MCF 10A (cell line): ENCODE results near the gene METRNL. TPM values are rescaled to one million over a fixed set of nuclear protein-coding genes. Genes with fewer than 3 reads are reported as not detected.

ENCODE experiments used
- BruUV-seq: library from RNA; stranded (reverse); fragments of 400-500 nt; replicated peaks from 2 replicates; lab custom pipeline; 2021; lab: Mats Ljungman, UMichigan
- CTCF ChIA-PET: fragments of 300-600 bp; sonication (Branson Sonifier 250); formaldehyde crosslinking; extraction: SDS; loops from one replicate; lab custom pipeline; 2021; ENCODE audit warnings: antibody characterized with exemption, inconsistent platforms; lab: Yijun Ruan, JAX
- POLR2A ChIA-PET: fragments of 300-600, 350-650 bp; sonication (Branson Sonifier 250); formaldehyde crosslinking; extraction: SDS; loops from one replicate; lab custom pipeline; 2020; ENCODE audit warnings: antibody characterized with exemption, inconsistent platforms; lab: Yijun Ruan, JAX
- DNase-seq: peaks from one replicate; pipeline ENCODE4 v3.0.0-alpha.2; 2018; ENCODE audit not compliant: unreplicated experiment
- H3K27ac Mint-ChIP-seq: one replicate; pipeline ENCODE4 v1.8.0; 2022; ENCODE audit warnings: mild to moderate bottlenecking, low read depth, mixed read lengths; ENCODE audit not compliant: unreplicated experiment
- H3K27me3 Mint-ChIP-seq: one replicate; pipeline ENCODE4 v1.8.0; 2022; ENCODE audit warnings: mixed read lengths; ENCODE audit not compliant: insufficient read depth, unreplicated experiment
- H3K36me3 Mint-ChIP-seq: one replicate; pipeline ENCODE4 v1.8.0; 2022; ENCODE audit warnings: mild to moderate bottlenecking, moderate library complexity, mixed read lengths; ENCODE audit not compliant: insufficient read depth, unreplicated experiment
- H3K4me1 Mint-ChIP-seq: one replicate; pipeline ENCODE4 v1.8.0; 2022; ENCODE audit warnings: mixed read lengths; ENCODE audit not compliant: insufficient read depth, unreplicated experiment
- H3K4me3 Mint-ChIP-seq: one replicate; pipeline ENCODE4 v1.8.0; 2022; ENCODE audit warnings: mild to moderate bottlenecking, moderate library complexity, mixed read lengths; ENCODE audit not compliant: unreplicated experiment
- H3K9me3 Mint-ChIP-seq: one replicate; pipeline ENCODE4 v1.8.0; 2022; ENCODE audit warnings: mixed read lengths; ENCODE audit not compliant: unreplicated experiment
- intact Hi-C: fragments of 100-400 bp; cut with micrococcal nuclease; formaldehyde crosslinking; loops from 2 replicates; pipeline ENCODE4 v1.14.1; 2022
- total RNA-seq: library from RNA; stranded (reverse); gene quantifications from 2 replicates; pipeline ENCODE4 v1.2.3, GENCODE V29; 2022
- TF ChIP-seq, protein P1 (sequence below): fragments of 200-600 bp; IDR thresholded peaks from one replicate; pipeline ENCODE4 v1.8.0; 2022; ENCODE audit warnings: antibody characterized with exemption, mild to moderate bottlenecking; ENCODE audit not compliant: unreplicated experiment

The METRNL gene
- total RNA-seq, 1 experiment from 2014 or later: 14.5 TPM

DNA sequence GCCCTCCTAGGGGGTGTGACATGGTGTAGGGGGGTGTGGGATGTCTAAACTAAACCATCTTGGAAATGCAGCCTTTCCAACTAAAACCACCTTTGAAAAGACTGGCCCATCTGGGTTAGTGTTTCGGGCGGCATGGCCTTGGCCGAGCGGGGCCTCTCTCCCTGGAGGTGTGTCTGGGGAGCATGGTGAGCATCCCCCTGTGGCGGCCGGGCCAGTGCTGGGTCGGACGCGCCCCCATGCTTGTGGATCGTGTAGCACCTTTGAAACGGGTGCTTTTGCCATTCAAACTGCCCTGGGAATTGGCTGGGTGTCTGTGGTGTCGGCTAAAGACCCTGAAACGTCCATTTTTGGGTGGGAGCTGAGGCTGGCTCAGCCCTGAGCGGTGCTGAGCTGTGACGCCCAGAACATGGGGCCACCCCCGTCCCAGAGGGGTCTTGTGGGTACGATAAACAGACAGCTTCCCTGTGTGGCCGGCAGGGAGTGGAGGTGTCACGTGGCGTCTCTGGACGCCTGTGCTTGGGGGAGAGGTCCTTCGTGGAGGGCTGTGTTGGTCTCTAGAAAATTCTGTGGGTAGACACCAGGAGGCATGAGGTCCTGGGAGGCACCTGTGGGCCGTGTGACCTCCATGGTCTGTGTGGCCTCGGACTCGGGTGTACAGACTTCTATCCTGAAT, 6.3 kb downstream of the METRNL start:
- H3K9me3 Mint-ChIP-seq: no peaks in the 10 kb centered on the region
- H3K4me3 Mint-ChIP-seq: no peak overlapping the region
- no peaks in the 10 kb centered on the region for H3K27me3 Mint-ChIP-seq
- ChIA-PET CTCF (no interaction called here), POLR2A (no interaction called here)
- intact Hi-C loops: no loop called here
- DNase-seq: no peak
- BruUV-seq: no TSS peak
- no peaks in the 10 kb centered on the region for H3K36me3 Mint-ChIP-seq
- TF ChIP-seq, protein P1, sequence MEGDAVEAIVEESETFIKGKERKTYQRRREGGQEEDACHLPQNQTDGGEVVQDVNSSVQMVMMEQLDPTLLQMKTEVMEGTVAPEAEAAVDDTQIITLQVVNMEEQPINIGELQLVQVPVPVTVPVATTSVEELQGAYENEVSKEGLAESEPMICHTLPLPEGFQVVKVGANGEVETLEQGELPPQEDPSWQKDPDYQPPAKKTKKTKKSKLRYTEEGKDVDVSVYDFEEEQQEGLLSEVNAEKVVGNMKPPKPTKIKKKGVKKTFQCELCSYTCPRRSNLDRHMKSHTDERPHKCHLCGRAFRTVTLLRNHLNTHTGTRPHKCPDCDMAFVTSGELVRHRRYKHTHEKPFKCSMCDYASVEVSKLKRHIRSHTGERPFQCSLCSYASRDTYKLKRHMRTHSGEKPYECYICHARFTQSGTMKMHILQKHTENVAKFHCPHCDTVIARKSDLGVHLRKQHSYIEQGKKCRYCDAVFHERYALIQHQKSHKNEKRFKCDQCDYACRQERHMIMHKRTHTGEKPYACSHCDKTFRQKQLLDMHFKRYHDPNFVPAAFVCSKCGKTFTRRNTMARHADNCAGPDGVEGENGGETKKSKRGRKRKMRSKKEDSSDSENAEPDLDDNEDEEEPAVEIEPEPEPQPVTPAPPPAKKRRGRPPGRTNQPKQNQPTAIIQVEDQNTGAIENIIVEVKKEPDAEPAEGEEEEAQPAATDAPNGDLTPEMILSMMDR: no peak
- no peak overlapping the region for H3K27ac Mint-ChIP-seq
- peaks cover 8% of the 10 kb centered on the region for H3K4me1 Mint-ChIP-seq

DNA sequence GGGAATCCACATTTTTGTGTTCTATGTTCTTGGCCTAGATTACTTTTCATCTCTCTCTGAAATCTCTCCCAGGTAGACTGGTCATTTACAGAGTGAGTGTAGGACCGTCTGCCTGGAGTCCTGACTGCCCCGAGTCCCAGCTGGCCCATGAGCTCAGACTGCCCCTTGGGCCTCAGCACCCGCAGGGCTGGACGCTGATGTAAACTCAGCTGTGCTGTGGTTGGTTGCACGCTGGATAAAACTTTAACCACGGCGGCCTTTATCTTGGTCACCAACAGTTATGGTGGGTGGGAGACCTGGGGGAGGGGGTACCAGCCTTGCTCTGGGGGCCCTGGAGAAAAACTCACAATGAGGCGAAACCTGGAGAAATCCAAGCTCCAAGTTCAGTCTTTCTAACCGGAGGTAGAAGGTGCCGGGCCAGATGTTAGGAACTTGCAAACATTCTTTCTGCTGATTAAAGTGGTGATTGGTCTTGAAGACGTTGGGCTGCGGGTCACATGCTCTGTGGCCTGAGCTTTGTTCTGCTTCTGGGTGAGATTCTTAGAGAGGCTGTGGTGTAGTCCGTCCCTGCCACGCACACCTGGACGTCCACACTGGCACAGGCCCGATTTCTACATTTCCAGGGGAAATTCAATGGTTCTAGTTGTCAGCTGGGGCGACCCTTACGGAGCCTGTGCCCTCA, 6.9 kb downstream of the METRNL start:
- no peaks in the 10 kb centered on the region for H3K9me3 Mint-ChIP-seq
- peaks cover 8% of the 10 kb centered on the region for H3K4me1 Mint-ChIP-seq
- POLR2A ChIA-PET: no interaction called here
- intact Hi-C loops: no loop called here
- TF ChIP-seq, protein P1: no peak
- DNase-seq: no peak
- BruUV-seq: no TSS peak
- no peak overlapping the region for H3K4me3 Mint-ChIP-seq
- no peaks in the 10 kb centered on the region for H3K27me3 Mint-ChIP-seq
- no peaks in the 10 kb centered on the region for H3K36me3 Mint-ChIP-seq
- CTCF ChIA-PET: no interaction called here
- H3K27ac Mint-ChIP-seq: no peak overlapping the region

- no peak for DNase-seq
- no peaks in the 10 kb centered on the region for H3K9me3 Mint-ChIP-seq
- no peak overlapping the region for H3K27ac Mint-ChIP-seq
- ChIA-PET POLR2A (no interaction called here), CTCF (no interaction called here)
- TF ChIP-seq, protein P1: no peak
- no peaks in the 10 kb centered on the region for H3K27me3 Mint-ChIP-seq
- BruUV-seq: no TSS peak
- intact Hi-C loops: no loop called here
- peaks cover 8% of the 10 kb centered on the region for H3K4me1 Mint-ChIP-seq
- H3K4me3 Mint-ChIP-seq: no peak overlapping the region
- peaks cover 7% of the 10 kb centered on the region for H3K36me3 Mint-ChIP-seq
These were observed 7.7 kb downstream of the METRNL start for GRCh38 chr17:83086907-83087787.

DNA sequence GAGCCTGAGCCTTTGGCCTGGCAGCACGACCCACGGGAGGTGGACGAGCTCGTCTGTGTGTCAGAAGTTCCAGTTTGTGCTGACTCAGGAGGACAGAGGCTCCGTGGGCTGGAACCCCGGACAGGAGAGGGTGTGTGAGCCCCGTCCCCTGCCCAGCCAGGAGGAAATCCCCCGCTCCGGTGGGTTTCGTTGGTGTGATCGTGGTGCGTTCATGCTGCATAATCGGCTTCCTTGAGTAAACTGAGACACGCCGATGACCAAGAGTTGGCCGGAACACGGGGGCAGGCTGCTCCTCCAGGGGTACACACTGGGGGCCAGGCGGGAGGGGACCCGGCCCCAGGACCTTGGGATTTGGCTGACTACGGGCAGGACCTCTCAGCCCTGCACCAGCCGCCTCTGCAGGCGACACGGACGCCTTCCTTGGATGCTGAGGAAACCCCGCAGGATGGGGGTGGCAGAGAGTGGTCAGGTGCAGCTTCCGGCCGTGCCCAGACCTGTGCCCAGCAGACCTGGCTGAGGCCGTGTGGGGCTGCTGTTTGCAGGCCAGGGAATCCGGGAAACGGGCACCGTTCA, 8.5 kb downstream of the METRNL start:
- POLR2A ChIA-PET: no interaction called here
- Mint-ChIP-seq H3K4me1 (peaks cover 4% of the 10 kb centered on the region), H3K27ac (no peak overlapping the region), H3K27me3 (no peaks in the 10 kb centered on the region), H3K4me3 (no peak overlapping the region), H3K36me3 (peaks cover 7% of the 10 kb centered on the region), H3K9me3 (no peaks in the 10 kb centered on the region)
- intact Hi-C loops: no loop called here
- CTCF ChIA-PET: no interaction called here
- DNase-seq: no peak
- no TSS peak for BruUV-seq
- TF ChIP-seq, protein P1: no peak
